AG04449 (cell line): ENCODE results near the gene POLR2M.

ENCODE experiments used
- CTCF ChIA-PET: fragments of 350-600 bp; formaldehyde crosslinking; extraction: SDS; loops from one replicate; lab custom pipeline; 2021; ENCODE audit warnings: antibody characterized with exemption; lab: Yijun Ruan, JAX
- POLR2A ChIA-PET: fragments of 400-600, 350-600 bp; formaldehyde crosslinking; extraction: SDS; loops from one replicate; lab custom pipeline; 2020; ENCODE audit warnings: antibody characterized with exemption, inconsistent platforms; lab: Yijun Ruan, JAX
- DNase-seq: peaks from one replicate; pipeline ENCODE4 v3.0.0-alpha.2; 2010; ENCODE audit warnings: low read depth, low spot score
- H3K4me3 ChIP-seq: 2 replicates; pipeline ENCODE4 v1.5.1; 2011; ENCODE audit warnings: low read depth, mild to moderate bottlenecking, control low read depth, low read length
- CTCF ChIP-seq: IDR thresholded peaks from one replicate; pipeline ENCODE4 v1.5.1; 2011; ENCODE audit warnings: mild to moderate bottlenecking, moderate library complexity, low read length, control low read depth, inconsistent platforms; ENCODE audit not compliant: insufficient read depth; ENCODE audit errors: missing control alignments

The POLR2M gene

GRCh38 chr15:57706405-57707209 lies at the start of gene POLR2M:
POLR2M (plus strand) TSS chr15:57706714; CDS start chr15:57706843, 129 bp downstream.
- ChIA-PET POLR2A (interaction anchor here (0.5 to 1.6 kb wide), 7 partner anchors 10 to 406 kb away, joined by 3 to 5 read pairs (median 4); no protein-coding TSS in a partner anchor), CTCF (interaction anchor here (0.8 to 4.9 kb wide), 10 partner anchors 22 to 154 kb away, joined by 3 to 22 read pairs (median 6); no protein-coding TSS in a partner anchor)
- H3K4me3 ChIP-seq = peak within 1 kb of the TSS; percentile 93
- peak; percentile 91 for DNase-seq
- no peak for TF ChIP-seq CTCF

- no peak for DNase-seq
- ChIA-PET POLR2A (no interaction called here), CTCF (interaction anchor here (1.3 to 3.3 kb wide), 4 partner anchors 10 to 409 kb away, joined by 4 to 19 read pairs (median 5); no protein-coding TSS in a partner anchor)
- no peak for TF ChIP-seq CTCF
- H3K4me3 ChIP-seq = no peak overlapping the region
These were observed 48.9 kb upstream of the POLR2M start for GRCh38 chr15:57657619-57658018.

GRCh38 chr15:57662091-57662744 lies 44.3 kb upstream of the POLR2M start:
- ChIA-PET POLR2A (no interaction called here), CTCF (interaction anchor here (1.5 to 1.6 kb wide), 2 partner anchors 199 to 404 kb away, joined by 3 to 4 read pairs; no protein-coding TSS in a partner anchor)
- no peak for TF ChIP-seq CTCF
- no peak for DNase-seq
- H3K4me3 ChIP-seq = no peak overlapping the region

GRCh38 chr15:57662802-57663201 lies 43.7 kb upstream of the POLR2M start:
- ChIA-PET CTCF (interaction anchor here (1.0 to 1.6 kb wide), 4 partner anchors 196 to 408 kb away, joined by 3 to 4 read pairs (median 3); no protein-coding TSS in a partner anchor), POLR2A (no interaction called here)
- TF ChIP-seq CTCF = no peak
- H3K4me3 ChIP-seq = no peak overlapping the region
- no peak for DNase-seq

- H3K4me3 ChIP-seq = no peak overlapping the region
- CTCF ChIA-PET = interaction anchor here (1.0 to 1.6 kb wide), 4 partner anchors 196 to 408 kb away, joined by 3 to 4 read pairs (median 3); no protein-coding TSS in a partner anchor
- no peak for TF ChIP-seq CTCF
- POLR2A ChIA-PET = no interaction called here
- no peak for DNase-seq
These were observed 43.3 kb upstream of the POLR2M start for GRCh38 chr15:57663262-57663661.
